Suprapubic skin (tissue), 4 donors: ENCODE data around the gene PCDH8. TPM values are rescaled to one million over a fixed set of nuclear protein-coding genes. Genes with fewer than 3 reads are reported as not detected.

Experiments
- DNase-seq, 2 donors: peaks; one replicate each; pipeline ENCODE4 v3.0.0-alpha.2; 2019; ENCODE audit warnings: low spot score in 2 of 2
- H3K27ac ChIP-seq: fragments of 200-600 bp; sonication (generic); one replicate; pipeline ENCODE4 v1.5.1; 2019
- H3K27me3 ChIP-seq: fragments of 200-600 bp; sonication (generic); one replicate; pipeline ENCODE4 v1.5.1; 2019
- H3K36me3 ChIP-seq: fragments of 200-600 bp; sonication (generic); one replicate; pipeline ENCODE4 v1.5.1; 2019
- H3K4me1 ChIP-seq: fragments of 200-600 bp; sonication (generic); one replicate; pipeline ENCODE4 v1.5.1; 2019
- H3K4me3 ChIP-seq: fragments of 200-600 bp; sonication (generic); one replicate; pipeline ENCODE4 v1.5.1; 2019; ENCODE audit warnings: mild to moderate bottlenecking
- H3K9me3 ChIP-seq: fragments of 200-600 bp; sonication (generic); one replicate; pipeline ENCODE4 v1.5.1; 2019
- CTCF ChIP-seq, 2 donors: fragments of 200-600 bp in 1 of 2; fragments of 450-650 bp in 1 of 2; sonication (generic) in 1 of 2; IDR thresholded peaks; one replicate each; pipeline ENCODE4 v1.5.1; 2016 to 2019; ENCODE audit warnings: antibody characterized with exemption in 2 of 2, mild to moderate bottlenecking in 1 of 2, moderate library complexity in 1 of 2
- EP300 ChIP-seq: sonication (generic); formaldehyde crosslinking; IDR thresholded peaks from one replicate; pipeline ENCODE4 v1.6.1; 2017; ENCODE audit warnings: antibody characterized with exemption
- POLR2A ChIP-seq, 2 donors: fragments of 450-650 bp; IDR thresholded peaks; one replicate each; pipeline ENCODE4 v1.6.1; 2017; ENCODE audit warnings: antibody characterized with exemption in 2 of 2, mild to moderate bottlenecking in 2 of 2, moderate library complexity in 2 of 2
- POLR2AphosphoS5 ChIP-seq, 3 donors: sonication (generic); formaldehyde crosslinking; IDR thresholded peaks; one replicate each; pipeline ENCODE4 v1.6.1; 2017; ENCODE audit warnings: antibody characterized with exemption in 3 of 3
- WGBS: methylation state at CpG from one replicate; pipeline ENCODE4 v1.1.5; 2018; 5-methylcytosine and 5-hydroxymethylcytosine counted together
- total RNA-seq, 4 donors: library from RNA; depleted of rRNA; stranded (reverse); fragments of >200 nt; gene quantifications; one replicate each; pipeline ENCODE4 v1.1.0, GENCODE V29; 2016

PCDH8 gene
- total RNA-seq, 4 donors from 2014 or later: 0.30 to 1.3 (median 0.55) TPM; not detected in 1

- Histone ChIP-seq H3K27ac (no peak overlapping the region), H3K36me3 (no peaks in the 10 kb centered on the region), H3K4me1 (no peaks in the 10 kb centered on the region), H3K9me3 (no peaks in the 10 kb centered on the region), H3K27me3 (peaks cover 65% of the 10 kb centered on the region), H3K4me3 (no peak overlapping the region)
- TF ChIP-seq CTCF (IDR thresholded peaks at IDR 0.05) (no peak), POLR2AphosphoS5 (IDR thresholded peaks at IDR 0.05) (no peak), POLR2A (IDR thresholded peaks at IDR 0.05) (no peak), EP300 (no peak)
- 77% methylated on average over 6 of the region's 6 CpGs for WGBS
- DNase-seq: no peak
These were observed 8.4 kb downstream of the PCDH8 start for GRCh38 chr13:52840066-52840465.

GRCh38 chr13:52838433-52839107 lies 9.9 kb downstream of the PCDH8 start:
- no peak for TF ChIP-seq POLR2AphosphoS5 (IDR thresholded peaks at IDR 0.05)
- TF ChIP-seq POLR2A (IDR thresholded peaks at IDR 0.05): no peak
- TF ChIP-seq EP300: no peak
- no peak for TF ChIP-seq CTCF (IDR thresholded peaks at IDR 0.05)
- Histone ChIP-seq H3K36me3 (no peaks in the 10 kb centered on the region), H3K4me3 (no peak overlapping the region), H3K9me3 (no peaks in the 10 kb centered on the region), H3K4me1 (no peaks in the 10 kb centered on the region), H3K27ac (no peak overlapping the region), H3K27me3 (peaks cover 59% of the 10 kb centered on the region)
- 59% methylated on average over 6 of the region's 6 CpGs for WGBS
- no peak for DNase-seq

GRCh38 chr13:52837850-52838249 lies 10.6 kb downstream of the PCDH8 start:
- 81% methylated on average over 2 of the region's 2 CpGs for WGBS
- H3K36me3 ChIP-seq: no peaks in the 10 kb centered on the region
- H3K9me3 ChIP-seq: no peaks in the 10 kb centered on the region
- H3K27me3 ChIP-seq: peaks cover 52% of the 10 kb centered on the region
- no peak overlapping the region for H3K27ac ChIP-seq
- H3K4me3 ChIP-seq: no peak overlapping the region
- no peak for DNase-seq
- H3K4me1 ChIP-seq: no peaks in the 10 kb centered on the region
- no peak for TF ChIP-seq POLR2AphosphoS5 (IDR thresholded peaks at IDR 0.05)
- no peak for TF ChIP-seq POLR2A (IDR thresholded peaks at IDR 0.05)
- no peak for TF ChIP-seq EP300
- TF ChIP-seq CTCF (IDR thresholded peaks at IDR 0.05): no peak

DNA sequence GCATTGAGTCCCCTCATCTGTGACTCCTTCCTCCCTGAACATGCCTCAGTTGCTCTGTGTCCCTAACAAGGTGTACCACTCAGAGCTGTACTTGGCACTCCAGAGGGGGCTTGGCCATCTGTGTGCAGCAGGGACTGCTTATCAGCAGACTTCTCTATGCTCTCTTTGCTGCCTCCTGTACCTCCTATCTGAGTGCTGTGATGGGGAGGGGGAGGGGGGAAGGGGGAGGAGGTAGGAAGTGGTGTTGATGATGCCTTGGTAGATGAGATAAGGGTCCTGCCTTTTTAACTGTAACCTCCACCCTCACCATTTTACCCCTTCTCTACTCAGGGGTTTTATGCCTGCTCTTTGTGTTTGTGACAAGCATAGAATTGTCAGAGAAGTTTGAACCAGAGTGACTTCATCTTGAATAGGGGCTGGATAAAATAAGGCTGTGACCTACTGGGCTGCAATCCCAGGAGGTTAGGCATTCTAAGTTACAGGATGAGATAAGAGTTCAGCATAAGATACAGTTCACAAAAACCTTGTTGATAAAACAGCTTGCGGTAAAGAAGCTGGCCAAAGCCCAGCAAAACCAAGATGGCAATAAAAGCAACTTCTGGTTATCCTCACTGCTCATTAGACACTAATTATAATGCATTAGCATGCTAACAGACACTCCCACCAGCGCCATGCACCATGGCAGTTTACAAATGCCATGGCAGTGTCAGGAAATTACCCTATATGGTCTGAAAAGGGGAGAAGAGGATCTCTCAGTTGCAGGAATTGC lies 13.2 kb downstream of the PCDH8 start:
- Histone ChIP-seq H3K4me3 (no peak overlapping the region), H3K36me3 (no peaks in the 10 kb centered on the region), H3K9me3 (no peaks in the 10 kb centered on the region), H3K27ac (no peak overlapping the region), H3K4me1 (no peaks in the 10 kb centered on the region), H3K27me3 (peaks cover 35% of the 10 kb centered on the region)
- no peak for DNase-seq
- WGBS: 85% methylated on average over 2 of the region's 2 CpGs
- no peak for TF ChIP-seq POLR2AphosphoS5 (IDR thresholded peaks at IDR 0.05)
- TF ChIP-seq EP300: no peak
- TF ChIP-seq POLR2A (IDR thresholded peaks at IDR 0.05): no peak
- TF ChIP-seq CTCF (IDR thresholded peaks at IDR 0.05): no peak

GRCh38 chr13:52833296-52833875 lies 15.1 kb downstream of the PCDH8 start:
- no peak for DNase-seq
- H3K36me3 ChIP-seq: no peaks in the 10 kb centered on the region
- H3K27ac ChIP-seq: no peak overlapping the region
- 76% methylated on average over 7 of the region's 7 CpGs for WGBS
- H3K27me3 ChIP-seq: peaks cover 19% of the 10 kb centered on the region
- H3K4me1 ChIP-seq: no peaks in the 10 kb centered on the region
- TF ChIP-seq POLR2A (IDR thresholded peaks at IDR 0.05): no peak
- no peak for TF ChIP-seq CTCF (IDR thresholded peaks at IDR 0.05)
- no peak for TF ChIP-seq EP300
- TF ChIP-seq POLR2AphosphoS5 (IDR thresholded peaks at IDR 0.05): no peak
- no peak overlapping the region for H3K4me3 ChIP-seq
- no peaks in the 10 kb centered on the region for H3K9me3 ChIP-seq
